Activated CD4-positive, alpha-beta T cell treated with anti-CD3 and anti-CD28 coated beads, Interleukin-2, amount 50 U/mL, for 48 hours (primary cell): ENCODE measurements around the gene HS1BP3.

Experiments used
- DNase-seq, 2 experiments: peaks; one replicate each; pipeline ENCODE4 v3.0.0-alpha.2; 2020

HS1BP3 gene

GRCh38 chr2:20582600-20583221, 68.2 kb downstream of the HS1BP3 start:
- DNase-seq = no peak

GRCh38 chr2:20580690-20581437, 70.0 kb downstream of the HS1BP3 start:
- DNase-seq = no peak

GRCh38 chr2:20579866-20580265, 71.0 kb downstream of the HS1BP3 start:
- no peak for DNase-seq

- no peak for DNase-seq
Measured at GRCh38 chr2:20578895-20579825, 71.7 kb downstream of the HS1BP3 start.

GRCh38 chr2:20578266-20578894, 72.5 kb downstream of the HS1BP3 start:
- DNase-seq = no peak

- DNase-seq = no peak
Measured at GRCh38 chr2:20577495-20578235, 73.2 kb downstream of the HS1BP3 start.

GRCh38 chr2:20576598-20577115, 74.2 kb downstream of the HS1BP3 start:
- DNase-seq = peak in 1 of 2 experiments; percentile 29

- peak in 1 of 2 experiments; percentile 16 for DNase-seq
Measured at GRCh38 chr2:20575935-20576597, 74.8 kb downstream of the HS1BP3 start.

- DNase-seq = no peak
Measured at GRCh38 chr2:20575414-20575813, 75.5 kb downstream of the HS1BP3 start.

GRCh38 chr2:20574930-20575329, 76.0 kb downstream of the HS1BP3 start:
- DNase-seq = no peak

GRCh38 chr2:20574423-20574911, 76.4 kb downstream of the HS1BP3 start:
- no peak for DNase-seq

- no peak for DNase-seq
Measured at GRCh38 chr2:20573620-20574422, 77.1 kb downstream of the HS1BP3 start.

GRCh38 chr2:20572221-20572620, 78.7 kb downstream of the HS1BP3 start:
- DNase-seq = no peak

- no peak for DNase-seq
Measured at GRCh38 chr2:20571644-20572215, 79.2 kb downstream of the HS1BP3 start.

GRCh38 chr2:20571231-20571630, 79.7 kb downstream of the HS1BP3 start:
- DNase-seq = no peak

- DNase-seq = no peak
Measured at GRCh38 chr2:20570249-20570648, 80.6 kb downstream of the HS1BP3 start.

- no peak for DNase-seq
Measured at GRCh38 chr2:20569464-20570223, 81.3 kb downstream of the HS1BP3 start.

- no peak for DNase-seq
Measured at GRCh38 chr2:20568501-20569463, 82.1 kb downstream of the HS1BP3 start.
